Panc1 (cell line): ENCODE measurements around the gene HSPBP1. TPM values are rescaled to one million over a fixed set of nuclear protein-coding genes. Genes with fewer than 3 reads are reported as not detected.

Source experiments
- ATAC-seq: fragments of 200-7000 bp; cut with Tn5 transposase; 2 replicates; pipeline ENCODE4 v1.9.1; 2020; ENCODE audit warnings: mild to moderate bottlenecking, moderate library complexity
- BruUV-seq: library from RNA; stranded (reverse); fragments of 400-500 nt; replicated peaks from 2 replicates; lab custom pipeline; 2021; lab: Mats Ljungman, UMichigan
- CTCF ChIA-PET: fragments of 300-600 bp; sonication (Branson Sonifier 250); formaldehyde crosslinking; loops from one replicate; lab custom pipeline; 2022; ENCODE audit warnings: antibody characterized with exemption; lab: Charles Lee
- POLR2A ChIA-PET: fragments of 300-600 bp; sonication (Branson Sonifier 250); formaldehyde crosslinking; loops from one replicate; lab custom pipeline; 2022; ENCODE audit warnings: antibody characterized with exemption; lab: Charles Lee
- DNase-seq: peaks from one replicate; pipeline ENCODE4 v3.0.0-alpha.2; 2010; ENCODE audit warnings: low read depth, low spot score
- H3K27ac ChIP-seq: 2 replicates; pipeline ENCODE4 v1.5.1; 2011; ENCODE audit warnings: mild to moderate bottlenecking, low read length, inconsistent platforms
- H3K27me3 ChIP-seq: fragments of 200-500 bp; sonication (Bioruptor generic); 2 replicates; pipeline ENCODE4 v1.6.0; 2014; ENCODE audit warnings: low read length, inconsistent platforms; ENCODE audit not compliant: control insufficient read depth, insufficient read depth
- H3K36me3 ChIP-seq: fragments of 200-500 bp; sonication (Bioruptor generic); 2 replicates; pipeline ENCODE4 v1.5.1; 2014; ENCODE audit warnings: inconsistent platforms, mild to moderate bottlenecking, low read length, moderate library complexity; ENCODE audit not compliant: control insufficient read depth, insufficient read depth
- H3K4me1 ChIP-seq: 2 replicates; pipeline ENCODE4 v1.5.1; 2011; ENCODE audit warnings: inconsistent platforms, mild to moderate bottlenecking, low read length, moderate library complexity; ENCODE audit not compliant: control insufficient read depth, insufficient read depth
- H3K4me3 ChIP-seq, 2 experiments: 2 replicates each; pipeline ENCODE4 v1.5.1; 2011 to 2012; ENCODE audit warnings: low read depth in 2 of 2, low read length in 2 of 2, mild to moderate bottlenecking in 2 of 2, inconsistent platforms in 1 of 2, moderate library complexity in 1 of 2
- H3K9me3 ChIP-seq: fragments of 200-500 bp; sonication (Bioruptor generic); 2 replicates; pipeline ENCODE4 v1.5.1; 2014; ENCODE audit warnings: low read depth, mild to moderate bottlenecking, inconsistent platforms, low read length, moderate library complexity; ENCODE audit not compliant: control insufficient read depth, insufficient read depth
- POLR2AphosphoS5 ChIP-seq: IDR thresholded peaks from 2 replicates; pipeline ENCODE4 v1.6.1; 2012; ENCODE audit warnings: mild to moderate bottlenecking, low read depth, low read length, moderate library complexity
- SIN3A ChIP-seq: IDR thresholded peaks from 2 replicates; pipeline ENCODE4 v1.6.1; 2012; ENCODE audit warnings: low read depth, mild to moderate bottlenecking, low read length, moderate library complexity, borderline replicate concordance; ENCODE audit not compliant: insufficient read depth
- TCF7L2 ChIP-seq: IDR thresholded peaks from 2 replicates; pipeline ENCODE4 v1.6.1; 2011; ENCODE audit warnings: mild to moderate bottlenecking, low read depth, low read length, inconsistent platforms
- in situ Hi-C: cut with HindIII; loops from 2 replicates; pipeline ENCODE4 v1.10.0; 2016; ENCODE audit warnings: low sequenced_read_pairs, low pct_unique_long_range_greater_than_20kb
- intact Hi-C: fragments of 100-400 bp; cut with micrococcal nuclease; formaldehyde crosslinking; loops from one replicate; pipeline ENCODE4 v1.10.0; 2022; ENCODE audit not compliant: unreplicated experiment
- total RNA-seq: library from RNA; stranded (reverse); gene quantifications from one replicate; pipeline ENCODE4 v1.2.1, GENCODE V29; 2021; ENCODE audit not compliant: unreplicated experiment
- TF ChIP-seq, protein P1 (sequence below), 2 experiments: IDR thresholded peaks; 2 replicates each; pipeline ENCODE4 v1.6.1; 2011 to 2012; ENCODE audit warnings: low read depth in 2 of 2, control low read depth in 1 of 2, low read length in 1 of 2, mild to moderate bottlenecking in 1 of 2, moderate library complexity in 1 of 2; ENCODE audit not compliant: insufficient read depth in 1 of 2
- TF ChIP-seq, protein P2 (sequence below): fragments of 450-650 bp; IDR thresholded peaks from 2 replicates; pipeline ENCODE4 v1.5.1; 2017; ENCODE audit warnings: mild to moderate bottlenecking

HSPBP1 gene
- total RNA-seq, 1 experiment from 2014 or later = 84.2 TPM

- TF ChIP-seq POLR2AphosphoS5 = no peak
- TF ChIP-seq, protein P1, sequence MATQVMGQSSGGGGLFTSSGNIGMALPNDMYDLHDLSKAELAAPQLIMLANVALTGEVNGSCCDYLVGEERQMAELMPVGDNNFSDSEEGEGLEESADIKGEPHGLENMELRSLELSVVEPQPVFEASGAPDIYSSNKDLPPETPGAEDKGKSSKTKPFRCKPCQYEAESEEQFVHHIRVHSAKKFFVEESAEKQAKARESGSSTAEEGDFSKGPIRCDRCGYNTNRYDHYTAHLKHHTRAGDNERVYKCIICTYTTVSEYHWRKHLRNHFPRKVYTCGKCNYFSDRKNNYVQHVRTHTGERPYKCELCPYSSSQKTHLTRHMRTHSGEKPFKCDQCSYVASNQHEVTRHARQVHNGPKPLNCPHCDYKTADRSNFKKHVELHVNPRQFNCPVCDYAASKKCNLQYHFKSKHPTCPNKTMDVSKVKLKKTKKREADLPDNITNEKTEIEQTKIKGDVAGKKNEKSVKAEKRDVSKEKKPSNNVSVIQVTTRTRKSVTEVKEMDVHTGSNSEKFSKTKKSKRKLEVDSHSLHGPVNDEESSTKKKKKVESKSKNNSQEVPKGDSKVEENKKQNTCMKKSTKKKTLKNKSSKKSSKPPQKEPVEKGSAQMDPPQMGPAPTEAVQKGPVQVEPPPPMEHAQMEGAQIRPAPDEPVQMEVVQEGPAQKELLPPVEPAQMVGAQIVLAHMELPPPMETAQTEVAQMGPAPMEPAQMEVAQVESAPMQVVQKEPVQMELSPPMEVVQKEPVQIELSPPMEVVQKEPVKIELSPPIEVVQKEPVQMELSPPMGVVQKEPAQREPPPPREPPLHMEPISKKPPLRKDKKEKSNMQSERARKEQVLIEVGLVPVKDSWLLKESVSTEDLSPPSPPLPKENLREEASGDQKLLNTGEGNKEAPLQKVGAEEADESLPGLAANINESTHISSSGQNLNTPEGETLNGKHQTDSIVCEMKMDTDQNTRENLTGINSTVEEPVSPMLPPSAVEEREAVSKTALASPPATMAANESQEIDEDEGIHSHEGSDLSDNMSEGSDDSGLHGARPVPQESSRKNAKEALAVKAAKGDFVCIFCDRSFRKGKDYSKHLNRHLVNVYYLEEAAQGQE (IDR thresholded peaks at IDR 0.05; ENCODE audit: insufficient read depth in 1 of 2, low read depth in 2 of 2, low read length in 1 of 2) = no peak
- no peak for TF ChIP-seq TCF7L2
- TF ChIP-seq, protein P2, sequence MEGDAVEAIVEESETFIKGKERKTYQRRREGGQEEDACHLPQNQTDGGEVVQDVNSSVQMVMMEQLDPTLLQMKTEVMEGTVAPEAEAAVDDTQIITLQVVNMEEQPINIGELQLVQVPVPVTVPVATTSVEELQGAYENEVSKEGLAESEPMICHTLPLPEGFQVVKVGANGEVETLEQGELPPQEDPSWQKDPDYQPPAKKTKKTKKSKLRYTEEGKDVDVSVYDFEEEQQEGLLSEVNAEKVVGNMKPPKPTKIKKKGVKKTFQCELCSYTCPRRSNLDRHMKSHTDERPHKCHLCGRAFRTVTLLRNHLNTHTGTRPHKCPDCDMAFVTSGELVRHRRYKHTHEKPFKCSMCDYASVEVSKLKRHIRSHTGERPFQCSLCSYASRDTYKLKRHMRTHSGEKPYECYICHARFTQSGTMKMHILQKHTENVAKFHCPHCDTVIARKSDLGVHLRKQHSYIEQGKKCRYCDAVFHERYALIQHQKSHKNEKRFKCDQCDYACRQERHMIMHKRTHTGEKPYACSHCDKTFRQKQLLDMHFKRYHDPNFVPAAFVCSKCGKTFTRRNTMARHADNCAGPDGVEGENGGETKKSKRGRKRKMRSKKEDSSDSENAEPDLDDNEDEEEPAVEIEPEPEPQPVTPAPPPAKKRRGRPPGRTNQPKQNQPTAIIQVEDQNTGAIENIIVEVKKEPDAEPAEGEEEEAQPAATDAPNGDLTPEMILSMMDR = no peak
- TF ChIP-seq SIN3A = no peak
- in situ Hi-C loops = no loop called here
- Histone ChIP-seq H3K27me3 (no peaks in the 10 kb centered on the region), H3K36me3 (peaks cover 5% of the 10 kb centered on the region; the same call in 1 of the 2 replicates), H3K27ac (no peak overlapping the region), H3K9me3 (no peaks in the 10 kb centered on the region), H3K4me3 (peak overlapping the region in 1 of 2 experiments; percentile 1; a peak in 1 of 4 replicates), H3K4me1 (peaks cover 37% of the 10 kb centered on the region)
- no TSS peak for BruUV-seq
- no peak for DNase-seq
- POLR2A ChIA-PET = no interaction called here
- intact Hi-C loops = no loop called here
- no peak for ATAC-seq
- CTCF ChIA-PET = interaction anchor here (0.6 kb wide), 1 partner anchor 13 kb away, joined by 3 read pairs; no protein-coding TSS in a partner anchor
Observed at GRCh38 chr19:55253842-55254624, 25.9 kb downstream of the HSPBP1 start.

- no peak for ATAC-seq
- BruUV-seq = no TSS peak
- intact Hi-C loops (no loop called here), in situ Hi-C loops (no loop called here)
- H3K4me1 ChIP-seq = peaks cover 40% of the 10 kb centered on the region
- peaks cover 4% of the 10 kb centered on the region; the same call in 1 of the 2 replicates for H3K36me3 ChIP-seq
- ChIA-PET POLR2A (no interaction called here), CTCF (interaction anchor here (0.7 kb wide), 1 partner anchor 233 kb away, joined by 3 read pairs; no protein-coding TSS in a partner anchor)
- no peak for TF ChIP-seq SIN3A
- TF ChIP-seq, protein P1 (IDR thresholded peaks at IDR 0.05; ENCODE audit: insufficient read depth in 1 of 2, low read depth in 2 of 2, low read length in 1 of 2) = no peak
- TF ChIP-seq TCF7L2 = no peak
- no peak for TF ChIP-seq POLR2AphosphoS5
- TF ChIP-seq, protein P2 = no peak
- H3K4me3 ChIP-seq = no peak overlapping the region
- H3K27me3 ChIP-seq = no peaks in the 10 kb centered on the region
- H3K27ac ChIP-seq = no peak overlapping the region
- H3K9me3 ChIP-seq = no peaks in the 10 kb centered on the region
- DNase-seq = no peak
Observed at GRCh38 chr19:55252760-55253663, 26.9 kb downstream of the HSPBP1 start.
